Dendritic cell treated with granulocyte-macrophage colony-stimulating factor and Interleukin-4, amounts not matched to agents 40 ng/mL and 50 ng/mL, for 4 days (primary cell): ENCODE measurements around the gene CCDC43.
"Not testable (repeated sequence)": the region's sequence is repeated elsewhere in the genome, so short reads cannot be mapped to it uniquely, and the experiment has no call there.

Source experiments
- H3K27ac Mint-ChIP-seq: one replicate; pipeline ENCODE4 v1.8.0; 2022; ENCODE audit warnings: mild to moderate bottlenecking, mixed read lengths
- H3K27me3 Mint-ChIP-seq: one replicate; pipeline ENCODE4 v1.8.0; 2022; ENCODE audit warnings: mild to moderate bottlenecking, mixed read lengths
- H3K36me3 Mint-ChIP-seq: one replicate; pipeline ENCODE4 v1.8.0; 2022; ENCODE audit warnings: low read depth, mixed read lengths
- H3K4me1 Mint-ChIP-seq: one replicate; pipeline ENCODE4 v1.8.0; 2022; ENCODE audit warnings: low read depth, mixed read lengths
- H3K4me3 Mint-ChIP-seq: one replicate; pipeline ENCODE4 v1.8.0; 2022; ENCODE audit warnings: mild to moderate bottlenecking, moderate library complexity, mixed read lengths
- H3K9me3 Mint-ChIP-seq: one replicate; pipeline ENCODE4 v1.8.0; 2022; ENCODE audit warnings: mixed read lengths
- intact Hi-C: fragments of 100-400 bp; cut with micrococcal nuclease; formaldehyde crosslinking; loops from one replicate; pipeline ENCODE4 v1.15.0; 2022

Gene CCDC43

DNA sequence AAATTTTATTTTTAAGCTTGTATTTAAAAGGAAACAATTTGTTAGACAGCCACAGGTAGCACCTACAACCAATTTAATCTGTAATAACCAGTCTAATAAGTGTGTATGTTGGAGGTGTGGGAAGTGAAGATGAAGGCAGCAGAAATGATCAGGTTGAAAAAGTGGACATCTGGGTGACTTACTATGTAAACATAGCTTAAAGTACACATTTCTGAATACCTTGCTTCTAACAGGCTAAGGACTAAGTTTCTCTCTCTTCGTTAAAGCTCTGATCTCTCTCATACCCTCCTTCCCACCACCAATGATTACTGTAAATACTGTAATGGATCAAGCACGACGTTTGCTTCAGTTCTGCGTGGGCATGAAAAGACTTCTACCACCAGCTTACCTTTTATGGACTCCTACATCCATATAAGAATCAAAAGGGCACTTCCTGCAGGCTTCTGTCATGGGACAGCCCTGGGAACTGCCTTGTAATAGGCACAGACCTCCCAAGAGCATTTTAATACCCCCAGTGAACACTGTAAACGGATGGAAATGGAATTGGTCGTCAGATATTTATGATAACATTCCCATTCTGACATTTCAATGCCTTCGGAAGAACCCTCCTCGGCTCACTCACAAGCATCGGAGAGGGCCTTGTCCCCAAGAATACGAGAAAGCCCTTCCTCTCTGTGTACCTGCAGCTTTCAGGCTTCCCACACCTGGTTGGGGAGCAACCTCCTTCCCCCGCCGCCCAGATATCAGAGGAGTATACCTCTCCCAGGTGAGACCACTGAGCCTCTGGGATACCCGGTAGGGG lies 700 bp downstream of the CCDC43 start:
- Mint-ChIP-seq H3K4me1 (peaks cover 26% of the 10 kb centered on the region), H3K4me3 (peak overlapping the region; percentile 95), H3K27ac (peak overlapping the region; percentile 92), H3K9me3 (no peaks in the 10 kb centered on the region), H3K36me3 (peaks cover 42% of the 10 kb centered on the region), H3K27me3 (peaks cover 3% of the 10 kb centered on the region)
- intact Hi-C loops, result no loop called here

DNA sequence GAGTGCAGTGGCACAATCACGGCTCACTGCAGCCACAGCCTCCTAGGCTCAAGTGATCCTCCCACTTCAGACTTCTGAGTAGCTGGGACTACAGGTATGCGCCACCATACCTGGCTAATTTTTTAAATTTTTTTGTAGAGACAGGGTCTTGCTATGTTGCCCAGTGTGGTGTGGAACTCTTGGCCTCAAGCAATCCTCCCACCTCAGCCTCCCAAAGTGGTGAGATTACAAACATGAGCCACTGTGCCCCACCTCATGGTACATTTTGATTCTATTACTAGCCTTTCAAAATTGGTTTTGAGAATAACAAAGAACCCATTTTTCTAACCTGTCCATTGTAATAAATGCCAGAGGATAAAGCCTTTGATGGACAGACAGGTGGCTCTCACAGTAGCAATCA lies 1.4 kb downstream of the CCDC43 start:
- H3K36me3 Mint-ChIP-seq, result peaks cover 48% of the 10 kb centered on the region
- peaks cover 3% of the 10 kb centered on the region for H3K27me3 Mint-ChIP-seq
- H3K4me1 Mint-ChIP-seq, result peaks cover 31% of the 10 kb centered on the region
- intact Hi-C loops, result no loop called here
- no peaks in the 10 kb centered on the region for H3K9me3 Mint-ChIP-seq
- no peak overlapping the region for H3K4me3 Mint-ChIP-seq
- no peak overlapping the region for H3K27ac Mint-ChIP-seq

DNA sequence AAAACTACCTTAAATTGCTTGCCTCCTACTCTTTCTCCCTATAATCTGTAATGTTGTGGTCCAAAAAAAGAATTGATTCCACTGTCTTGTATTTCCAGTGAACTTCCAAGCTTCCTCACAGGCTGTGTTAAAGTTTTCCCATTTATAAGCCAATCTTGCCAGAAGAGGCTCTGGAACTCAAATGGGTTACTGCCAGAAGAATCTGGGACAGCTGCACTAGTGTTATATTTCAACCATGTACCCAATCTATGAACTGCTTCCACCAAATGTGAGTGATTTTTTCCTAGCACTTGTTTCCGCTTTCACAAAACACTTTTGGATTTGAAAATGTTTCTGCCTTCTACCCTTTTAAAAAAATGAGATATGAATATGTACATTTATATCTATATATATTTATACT lies 1.8 kb downstream of the CCDC43 start:
- intact Hi-C loops, result no loop called here
- H3K4me1 Mint-ChIP-seq, result peaks cover 33% of the 10 kb centered on the region

GRCh38 chr17:44683303-44683702 lies 6.3 kb downstream of the CCDC43 start:
- intact Hi-C loops, H3K27me3 Mint-ChIP-seq, H3K9me3 Mint-ChIP-seq, H3K4me3 Mint-ChIP-seq: not testable (repeated sequence)
- H3K27ac Mint-ChIP-seq, result peak overlapping the region; percentile 1
- peaks cover 85% of the 10 kb centered on the region for H3K36me3 Mint-ChIP-seq
- peaks cover 13% of the 10 kb centered on the region for H3K4me1 Mint-ChIP-seq

More for the DNA sequence above, 1.8 kb downstream of the CCDC43 start:
- H3K9me3 Mint-ChIP-seq, result no peaks in the 10 kb centered on the region
- H3K36me3 Mint-ChIP-seq, result peaks cover 53% of the 10 kb centered on the region
- H3K27ac Mint-ChIP-seq, result no peak overlapping the region
- no peak overlapping the region for H3K4me3 Mint-ChIP-seq
- peaks cover 3% of the 10 kb centered on the region for H3K27me3 Mint-ChIP-seq

GRCh38 chr17:44677136-44677535 lies 12.4 kb downstream of the CCDC43 start:
- no peaks in the 10 kb centered on the region for H3K27me3 Mint-ChIP-seq
- H3K27ac Mint-ChIP-seq, result no peak overlapping the region
- peaks cover 11% of the 10 kb centered on the region for H3K4me1 Mint-ChIP-seq
- intact Hi-C loops, result no loop called here
- H3K4me3 Mint-ChIP-seq, result no peak overlapping the region
- no peaks in the 10 kb centered on the region for H3K9me3 Mint-ChIP-seq
- H3K36me3 Mint-ChIP-seq, result peaks cover 47% of the 10 kb centered on the region

GRCh38 chr17:44673893-44674292 lies 15.7 kb downstream of the CCDC43 start:
- intact Hi-C loops, result no loop called here

DNA sequence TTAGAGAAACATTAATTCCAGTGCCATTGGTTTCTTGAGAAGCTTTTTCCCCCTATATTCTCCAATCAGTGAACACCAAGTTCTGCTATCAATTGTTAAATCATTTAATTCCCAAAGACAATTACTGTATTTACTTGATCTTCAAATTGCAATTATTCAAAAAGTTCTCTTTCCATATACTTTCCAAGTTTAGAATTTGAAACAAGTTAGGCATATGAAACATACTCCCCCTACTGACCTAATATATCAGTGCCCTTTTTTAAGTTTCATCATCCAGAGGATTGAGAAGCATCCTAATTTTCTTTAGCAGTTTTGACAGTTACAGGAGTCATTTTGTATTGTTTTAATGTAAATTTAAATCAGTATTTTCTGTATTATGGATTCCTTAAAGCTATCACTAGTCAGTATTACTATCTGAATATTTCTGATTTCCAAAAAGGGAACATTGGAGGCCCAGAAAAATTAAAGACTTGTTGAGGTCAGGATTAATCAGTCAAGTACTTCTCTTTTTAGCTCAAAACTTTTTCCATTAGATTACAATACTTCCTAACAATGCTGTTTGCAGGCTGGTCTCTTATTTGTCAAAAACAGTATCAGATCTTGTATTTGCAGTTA lies 17.0 kb downstream of the CCDC43 start:
- intact Hi-C loops, result no loop called here
- peaks cover 5% of the 10 kb centered on the region for H3K27me3 Mint-ChIP-seq
- H3K4me3 Mint-ChIP-seq, result no peak overlapping the region
- H3K27ac Mint-ChIP-seq, result no peak overlapping the region
- peaks cover 5% of the 10 kb centered on the region for H3K36me3 Mint-ChIP-seq
- peaks cover 11% of the 10 kb centered on the region for H3K4me1 Mint-ChIP-seq
- no peaks in the 10 kb centered on the region for H3K9me3 Mint-ChIP-seq

More at GRCh38 chr17:44673893-44674292, 15.7 kb downstream of the CCDC43 start:
- peaks cover 11% of the 10 kb centered on the region for H3K4me1 Mint-ChIP-seq
- peaks cover under 1% of the 10 kb centered on the region for H3K27me3 Mint-ChIP-seq
- H3K4me3 Mint-ChIP-seq, result no peak overlapping the region
- peaks cover 18% of the 10 kb centered on the region for H3K36me3 Mint-ChIP-seq
- no peak overlapping the region for H3K27ac Mint-ChIP-seq
- no peaks in the 10 kb centered on the region for H3K9me3 Mint-ChIP-seq

- H3K27ac Mint-ChIP-seq, result no peak overlapping the region
- H3K4me1 Mint-ChIP-seq, result no peaks in the 10 kb centered on the region
- H3K27me3 Mint-ChIP-seq, result peaks cover 10% of the 10 kb centered on the region
- H3K9me3 Mint-ChIP-seq, result no peaks in the 10 kb centered on the region
- no peak overlapping the region for H3K4me3 Mint-ChIP-seq
- intact Hi-C loops, result no loop called here
- H3K36me3 Mint-ChIP-seq, result no peaks in the 10 kb centered on the region
These were observed 23.6 kb downstream of the CCDC43 start for GRCh38 chr17:44666006-44666405.

- Mint-ChIP-seq H3K27ac (no peak overlapping the region), H3K4me1 (no peaks in the 10 kb centered on the region), H3K27me3 (peaks cover 10% of the 10 kb centered on the region), H3K36me3 (no peaks in the 10 kb centered on the region), H3K9me3 (no peaks in the 10 kb centered on the region), H3K4me3 (no peak overlapping the region)
- intact Hi-C loops, result no loop called here
These were observed 24.7 kb downstream of the CCDC43 start for GRCh38 chr17:44664867-44665266.

GRCh38 chr17:44663095-44663494 lies 26.5 kb downstream of the CCDC43 start:
- Mint-ChIP-seq H3K27ac (no peak overlapping the region), H3K27me3 (peaks cover 11% of the 10 kb centered on the region), H3K4me1 (no peaks in the 10 kb centered on the region), H3K9me3 (no peaks in the 10 kb centered on the region), H3K36me3 (no peaks in the 10 kb centered on the region), H3K4me3 (no peak overlapping the region)
- intact Hi-C loops, result no loop called here

DNA sequence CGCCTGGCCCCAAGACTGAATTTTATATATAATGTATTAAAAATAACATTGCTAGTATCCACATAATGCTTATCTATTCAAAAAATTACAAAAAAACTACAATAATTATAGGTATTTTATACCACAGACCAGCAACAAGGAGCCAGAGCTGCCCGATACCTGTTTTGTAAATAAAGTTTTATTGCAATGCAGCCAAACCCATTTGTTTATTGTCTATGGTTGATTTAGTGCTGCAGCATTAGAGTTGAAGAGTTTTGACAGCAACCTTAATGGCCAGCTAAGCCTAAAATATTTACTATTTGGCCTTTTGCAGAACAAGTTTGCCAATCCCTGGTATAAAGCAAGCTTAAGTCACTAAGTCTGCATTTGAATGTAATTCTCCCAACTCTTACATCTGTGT lies 27.7 kb downstream of the CCDC43 start:
- Mint-ChIP-seq H3K27ac (no peak overlapping the region), H3K27me3 (peaks cover 19% of the 10 kb centered on the region), H3K36me3 (no peaks in the 10 kb centered on the region), H3K4me3 (no peak overlapping the region), H3K4me1 (peaks cover 4% of the 10 kb centered on the region), H3K9me3 (no peaks in the 10 kb centered on the region)
- intact Hi-C loops, result no loop called here

GRCh38 chr17:44655983-44656710 lies 33.4 kb downstream of the CCDC43 start, which contains the start of gene MEIOC:
Gene MEIOC (plus strand): TSS chr17:44656468. CDS start chr17:44656614, 146 bp downstream.
- Mint-ChIP-seq H3K4me1 (peaks cover 15% of the 10 kb centered on the region), H3K27ac (no peak within 1 kb of the TSS), H3K4me3 (peak within 1 kb of the TSS; percentile 61), H3K27me3 (peaks cover 56% of the 10 kb centered on the region), H3K36me3 (no peaks in the 10 kb centered on the region), H3K9me3 (no peaks in the 10 kb centered on the region)
- intact Hi-C loops, result no loop called here

DNA sequence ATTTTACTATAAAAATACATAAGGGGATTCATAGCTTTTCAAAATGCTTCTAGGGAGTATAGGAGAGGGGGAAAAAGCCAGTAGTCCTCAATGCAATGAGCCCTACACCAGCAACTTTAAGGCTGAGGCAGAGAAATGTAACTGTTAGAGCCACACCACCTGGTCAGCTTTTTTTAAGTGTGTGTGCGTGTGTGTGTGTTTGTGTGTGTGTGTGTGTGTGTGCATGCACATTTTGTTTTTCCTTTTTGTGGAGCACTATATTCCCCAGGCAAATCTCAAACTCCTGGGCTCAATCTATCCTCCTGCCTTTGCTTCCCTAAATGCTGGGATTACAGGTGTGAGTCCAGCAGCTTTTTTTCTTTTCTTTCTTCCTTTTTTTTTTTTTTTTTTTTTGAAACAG lies 35.6 kb downstream of the CCDC43 start:
- intact Hi-C loops, result no loop called here
- Mint-ChIP-seq H3K4me3 (no peak overlapping the region), H3K9me3 (no peaks in the 10 kb centered on the region), H3K27me3 (peaks cover 66% of the 10 kb centered on the region), H3K4me1 (peaks cover 15% of the 10 kb centered on the region), H3K36me3 (no peaks in the 10 kb centered on the region), H3K27ac (no peak overlapping the region)

GRCh38 chr17:44653384-44653783 lies 36.2 kb downstream of the CCDC43 start:
- intact Hi-C loops, result no loop called here
- H3K4me1 Mint-ChIP-seq, result peaks cover 15% of the 10 kb centered on the region
- no peaks in the 10 kb centered on the region for H3K36me3 Mint-ChIP-seq
- H3K27ac Mint-ChIP-seq, result no peak overlapping the region
- peaks cover 68% of the 10 kb centered on the region for H3K27me3 Mint-ChIP-seq
- no peak overlapping the region for H3K4me3 Mint-ChIP-seq
- no peaks in the 10 kb centered on the region for H3K9me3 Mint-ChIP-seq
